GM04503 (cell line): Measurements from ENCODE around the gene SOX12.
A peak's percentile ranks its signal among the peaks of the same experiment; 100 is the strongest.

Source experiments
- DNase-seq: peaks from one replicate; pipeline ENCODE4 v3.0.0-alpha.2; 2012; ENCODE audit warnings: low read depth

Gene SOX12

DNA sequence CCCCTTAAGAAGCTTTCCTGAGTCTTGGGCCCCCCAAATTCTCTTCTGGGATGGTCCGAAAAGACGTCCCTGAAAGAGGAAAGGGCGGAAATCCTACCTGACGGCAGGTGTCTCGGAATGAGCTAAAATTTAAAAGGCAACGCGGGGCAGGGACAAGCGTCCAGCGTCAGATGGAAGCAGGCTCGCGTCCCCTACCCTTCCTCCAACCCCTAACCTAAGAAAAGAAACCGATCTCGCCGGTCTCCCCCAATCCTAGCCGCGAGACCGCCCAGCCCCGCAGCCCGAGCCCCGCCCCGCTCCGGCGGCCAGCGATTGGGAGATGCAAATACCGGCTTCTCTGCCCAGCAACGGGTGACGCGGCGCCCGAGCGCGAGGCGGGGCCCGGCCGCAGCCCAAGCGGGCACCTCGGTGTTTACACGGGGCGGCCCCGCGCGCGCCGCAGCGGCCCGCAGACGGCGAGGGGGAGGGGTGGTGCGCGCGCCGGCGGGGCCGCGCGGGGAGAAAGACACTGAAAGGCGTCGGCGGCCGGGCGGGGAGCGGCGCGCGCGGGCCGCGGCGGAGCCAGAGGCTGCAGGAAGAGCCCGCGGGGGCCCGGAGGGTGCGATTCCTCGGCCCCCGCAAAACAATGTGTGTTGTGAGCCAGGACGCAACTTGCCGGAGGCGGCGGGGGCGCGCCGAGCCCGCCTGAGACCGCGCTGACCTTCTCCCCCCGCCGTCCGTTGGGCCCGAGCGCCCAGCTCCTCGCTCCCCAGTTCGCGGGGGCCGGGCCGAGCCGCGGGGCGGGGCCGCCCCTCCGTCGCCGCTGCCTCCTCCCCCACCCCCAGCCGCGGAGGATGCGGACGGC, at the start of gene SOX12:
Gene SOX12 (plus strand): TSS at position 508 of the 844 bp plus-strand sequence. CDS start 373 bp downstream, outside the sequence.
- DNase-seq = no peak

DNA sequence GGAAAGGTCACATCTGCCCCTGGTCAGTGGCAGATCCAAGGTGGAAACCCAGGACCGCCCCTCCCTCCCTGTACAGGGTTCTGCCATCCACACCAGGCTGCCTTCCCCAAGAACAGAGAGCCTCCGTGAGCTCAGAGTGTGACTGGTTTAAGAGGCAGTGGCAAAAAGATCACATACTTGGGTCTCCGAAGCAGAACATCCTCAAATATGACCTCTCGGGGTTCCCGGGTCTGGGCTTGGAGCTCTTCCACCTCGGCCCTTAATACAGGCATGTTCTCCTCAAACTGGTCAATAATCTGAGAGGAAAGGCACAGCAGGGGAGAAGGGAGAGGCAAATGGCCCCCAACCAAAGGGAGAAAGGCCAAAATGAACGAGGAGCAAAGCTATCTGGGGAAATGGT, 49.6 kb upstream of the SOX12 start:
- DNase-seq = no peak

DNA sequence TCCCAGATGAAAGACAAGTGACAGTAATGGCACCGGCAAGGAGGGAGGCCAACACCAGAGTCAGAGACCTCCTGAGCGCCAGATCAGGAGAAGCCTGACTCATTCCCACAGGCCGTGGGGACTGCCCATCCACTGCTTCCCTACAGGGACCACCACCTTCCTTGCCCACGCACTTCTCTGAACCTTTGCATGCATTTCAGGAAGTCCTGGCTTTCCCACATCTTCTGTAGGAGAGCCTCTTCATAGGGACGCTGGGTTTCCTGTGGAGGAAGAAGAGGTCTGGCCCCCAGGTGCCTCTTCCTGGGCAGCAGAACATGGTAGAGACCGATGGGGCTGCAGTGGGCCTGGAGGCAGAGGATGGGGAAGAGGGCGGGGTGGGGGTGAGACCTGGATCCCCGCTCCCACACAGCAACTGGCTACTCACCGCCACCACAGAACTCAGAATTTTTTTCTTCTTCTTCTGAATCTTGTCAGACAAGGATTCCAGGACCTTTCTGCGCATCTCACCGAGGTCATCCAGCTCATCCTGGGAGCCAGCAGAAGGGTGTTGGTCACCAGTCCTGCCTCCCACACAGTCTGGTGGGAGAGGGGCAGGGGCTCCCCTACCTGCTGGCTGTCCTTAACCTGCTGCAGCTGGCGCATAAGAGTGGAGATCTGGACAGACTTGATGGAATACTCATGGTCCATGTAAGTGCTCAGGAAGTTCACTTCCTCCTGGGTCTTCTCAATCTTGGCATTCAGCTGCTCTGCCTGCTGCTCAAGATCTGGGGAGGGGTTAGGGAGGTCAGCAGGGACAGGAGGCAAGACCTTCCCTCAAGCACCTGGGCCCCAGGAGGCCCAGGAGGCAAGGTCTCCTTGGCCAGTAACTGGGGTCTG, 48.5 kb upstream of the SOX12 start:
- no peak for DNase-seq

DNA sequence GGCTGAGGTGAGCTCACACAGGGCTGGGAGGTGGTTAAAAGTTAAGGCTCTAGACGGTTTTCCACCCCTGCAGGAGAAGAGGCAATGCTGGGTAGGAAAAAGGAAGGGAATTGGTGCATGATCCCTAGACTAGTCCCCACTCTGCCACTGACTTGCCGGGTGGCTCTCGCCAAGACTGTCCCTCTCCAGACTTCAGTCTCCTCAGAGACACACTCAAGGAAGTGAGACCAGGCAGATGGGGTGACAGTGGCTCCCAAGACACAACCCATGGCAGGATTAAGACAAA, 47.9 kb upstream of the SOX12 start:
- no peak for DNase-seq

DNA sequence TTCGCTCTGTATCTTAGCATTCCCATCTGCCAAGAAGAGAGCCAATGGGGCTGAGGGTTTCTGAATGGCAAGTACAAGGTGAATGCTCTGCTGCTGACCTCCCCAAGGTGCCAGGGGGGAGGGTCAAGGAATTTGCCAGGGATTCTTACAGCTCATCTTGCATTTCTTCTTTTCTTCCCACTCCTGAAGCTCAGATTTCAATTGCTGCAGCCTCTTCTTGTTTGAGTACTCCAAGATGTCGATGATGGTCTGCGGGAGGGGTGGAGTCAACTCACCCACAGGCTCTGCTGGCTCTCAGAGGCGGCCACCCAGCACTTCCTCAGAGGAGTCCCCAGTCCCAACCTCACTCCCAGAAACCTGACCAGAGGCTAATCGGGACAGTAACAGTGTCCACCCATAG, 47.2 kb upstream of the SOX12 start:
- DNase-seq = no peak

DNA sequence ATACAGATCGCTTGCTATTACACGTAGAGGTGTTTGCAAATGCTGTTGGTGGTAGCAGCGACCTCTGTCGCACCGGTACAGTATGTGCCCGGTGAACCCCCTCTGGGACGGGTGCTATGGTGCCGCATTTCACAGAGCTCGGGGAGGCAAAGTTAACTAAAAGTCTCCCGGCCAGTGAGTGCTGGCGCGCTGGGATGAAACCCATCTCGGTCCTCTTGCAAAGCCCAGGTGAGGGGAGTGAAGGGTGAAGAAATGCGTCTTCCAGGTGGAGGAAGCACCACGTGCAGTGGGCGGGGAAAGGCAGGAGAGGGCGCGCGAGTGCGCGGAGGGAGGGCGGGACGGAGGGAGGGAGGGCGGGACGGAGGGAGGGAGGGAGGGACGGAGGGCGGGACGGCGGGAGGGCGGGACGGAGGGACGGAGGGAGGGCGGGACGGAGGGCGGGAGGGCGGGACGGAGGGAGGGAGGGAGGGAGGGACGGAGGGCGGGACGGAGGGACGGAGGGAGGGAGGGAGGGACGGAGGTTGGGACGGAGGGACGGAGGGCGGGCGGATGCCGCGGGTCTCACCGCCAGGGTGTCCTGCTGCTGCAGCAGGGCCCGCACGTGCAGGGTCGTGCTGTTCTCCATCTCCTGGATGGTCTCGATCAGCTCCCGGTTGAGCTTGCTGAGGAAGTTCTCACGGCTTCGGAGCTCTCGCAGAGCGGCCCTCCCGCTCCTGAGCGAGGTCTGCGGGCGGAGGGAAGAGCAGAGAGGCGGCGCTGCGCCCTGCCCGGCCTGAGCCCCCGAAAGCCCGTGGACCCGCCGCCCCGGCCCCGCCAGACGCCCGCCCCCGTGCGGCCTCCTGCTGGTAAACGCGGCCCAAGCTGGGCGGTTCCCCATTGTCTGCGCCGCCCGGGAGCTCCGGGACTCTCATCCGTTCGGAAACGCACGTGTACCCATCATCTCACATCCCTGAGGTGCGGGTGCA, 46.5 kb upstream of the SOX12 start:
- no peak for DNase-seq

DNA sequence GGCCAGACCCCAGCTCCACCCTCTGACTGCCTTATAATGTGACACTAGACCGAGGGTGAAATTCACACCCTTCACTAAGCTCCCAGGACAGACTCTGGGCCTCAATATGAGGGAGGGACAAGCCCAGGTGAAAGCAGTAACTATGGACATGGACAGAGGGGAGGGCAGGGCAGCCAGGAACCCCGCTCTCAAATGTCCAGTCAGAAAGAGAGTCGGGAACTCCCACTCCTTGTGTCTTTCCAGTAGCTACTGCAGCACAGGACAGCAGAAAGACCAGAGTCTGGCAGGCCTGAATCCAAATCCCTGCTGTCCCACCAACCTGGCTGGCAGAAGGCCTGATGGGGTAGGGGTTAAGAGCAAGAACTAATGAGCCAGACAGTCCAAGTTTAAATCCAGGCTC, 41.2 kb upstream of the SOX12 start:
- no peak for DNase-seq

DNA sequence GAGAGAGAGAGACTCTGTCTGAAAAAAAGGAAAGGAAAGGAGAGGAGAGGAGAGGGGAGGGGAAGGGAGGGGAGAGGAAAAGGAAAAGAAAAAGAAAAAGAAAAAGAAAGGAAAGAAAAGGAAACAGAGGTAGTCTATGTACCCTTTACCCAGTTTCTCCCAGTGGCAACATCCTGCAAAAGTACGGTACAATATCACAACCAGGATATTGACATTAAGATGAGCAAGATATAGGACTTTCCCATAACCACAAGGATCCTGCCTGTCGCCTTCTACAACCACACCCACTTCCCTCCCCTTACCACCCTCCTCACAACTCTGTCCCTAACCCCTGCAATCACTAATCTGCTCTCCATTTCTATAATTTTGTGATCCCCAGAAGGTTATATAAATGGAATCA, 38.8 kb upstream of the SOX12 start:
- DNase-seq = no peak

DNA sequence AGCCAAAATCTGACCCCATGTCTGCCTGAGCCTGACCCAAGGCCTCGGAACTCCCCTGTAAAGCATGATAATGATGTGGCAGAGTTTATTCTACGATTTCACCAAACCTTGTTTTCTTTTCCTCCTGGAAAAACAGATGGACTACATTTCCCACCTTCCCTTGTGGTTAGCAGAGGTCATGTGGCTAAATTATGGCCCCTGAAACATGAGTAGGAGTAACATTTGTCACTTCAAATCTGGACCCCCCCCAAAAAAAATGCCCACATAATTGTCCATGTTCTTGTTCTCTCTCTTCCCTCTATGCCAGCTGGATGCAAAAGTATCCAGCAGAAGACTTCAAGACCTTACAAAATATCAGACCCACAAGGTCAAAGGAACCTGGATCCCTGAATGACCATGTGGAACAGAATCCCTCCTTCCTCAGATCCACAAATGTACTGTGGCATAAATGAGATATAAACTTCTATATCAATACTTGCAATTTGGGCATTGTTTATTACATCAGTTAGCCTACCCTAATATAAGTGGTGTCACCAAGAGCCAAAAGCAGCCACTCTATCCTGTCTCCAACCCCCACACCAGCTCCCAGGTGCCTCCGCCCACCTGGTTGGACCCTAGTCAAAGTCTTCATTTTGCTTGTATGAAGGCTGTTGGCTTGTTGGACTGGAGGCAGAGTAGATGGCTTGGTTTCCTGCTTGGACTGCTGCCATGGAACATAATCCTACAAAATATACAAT, 36.2 kb upstream of the SOX12 start:
- DNase-seq = no peak

DNA sequence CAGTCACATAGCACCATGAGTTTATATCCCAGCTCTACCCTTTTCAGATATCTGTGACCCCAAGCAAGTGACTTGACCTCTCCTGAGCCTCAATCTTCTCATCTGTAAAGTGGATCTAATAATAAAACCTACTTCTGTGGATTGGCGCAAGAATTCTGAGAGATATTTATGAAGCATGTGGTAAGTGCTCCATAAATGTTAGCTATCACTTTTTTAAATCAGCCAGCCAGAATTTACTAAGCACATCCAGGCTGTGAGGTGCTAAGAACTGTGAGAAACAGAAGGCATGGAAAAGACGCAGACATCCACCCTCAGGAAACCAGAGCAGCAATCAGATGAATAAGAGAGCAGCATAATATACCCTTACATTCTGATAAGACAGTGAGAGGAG, 35.7 kb upstream of the SOX12 start:
- no peak for DNase-seq

DNA sequence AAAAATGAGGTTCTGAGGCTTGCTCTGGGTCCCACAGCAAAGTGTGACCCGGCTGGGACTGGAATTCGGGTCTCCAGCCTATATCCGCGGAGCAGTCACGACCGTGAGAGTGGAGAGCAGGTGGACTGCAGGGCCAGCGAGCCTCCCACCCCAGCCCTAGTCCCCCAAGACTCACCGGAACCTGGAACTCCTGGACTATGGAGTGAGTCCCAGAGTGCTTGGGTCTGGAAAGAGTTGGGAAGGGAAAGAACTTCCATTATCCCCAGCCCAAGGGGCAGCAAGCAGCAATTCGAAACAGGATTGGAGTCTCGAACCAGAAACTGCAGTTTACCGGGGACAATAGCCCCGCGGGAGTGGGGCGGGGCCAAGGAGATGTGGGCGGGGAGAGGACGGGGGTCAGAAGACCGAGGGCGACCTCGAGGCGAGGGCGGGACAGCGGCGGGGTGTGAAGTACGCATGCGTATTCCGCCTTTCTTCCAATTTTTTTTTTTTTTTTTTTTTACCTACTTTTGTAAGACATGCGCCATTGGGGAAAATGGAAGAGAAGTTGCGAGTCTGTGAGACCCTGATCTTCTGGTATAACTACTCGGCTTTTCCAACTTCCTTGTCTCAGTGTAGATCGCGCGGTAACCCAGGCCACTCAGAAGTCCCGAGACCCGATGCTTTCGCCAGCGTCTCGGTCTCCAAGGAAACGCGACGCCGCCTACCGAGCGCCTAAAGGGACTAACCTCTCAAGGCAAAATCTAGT, 35.1 kb upstream of the SOX12 start, which contains the start of gene C20orf96:
Gene C20orf96 (minus strand): TSS at position 667 of the 748 bp plus-strand sequence. CDS start 140 bp downstream, at position 527.
- DNase-seq = peak; percentile 66

DNA sequence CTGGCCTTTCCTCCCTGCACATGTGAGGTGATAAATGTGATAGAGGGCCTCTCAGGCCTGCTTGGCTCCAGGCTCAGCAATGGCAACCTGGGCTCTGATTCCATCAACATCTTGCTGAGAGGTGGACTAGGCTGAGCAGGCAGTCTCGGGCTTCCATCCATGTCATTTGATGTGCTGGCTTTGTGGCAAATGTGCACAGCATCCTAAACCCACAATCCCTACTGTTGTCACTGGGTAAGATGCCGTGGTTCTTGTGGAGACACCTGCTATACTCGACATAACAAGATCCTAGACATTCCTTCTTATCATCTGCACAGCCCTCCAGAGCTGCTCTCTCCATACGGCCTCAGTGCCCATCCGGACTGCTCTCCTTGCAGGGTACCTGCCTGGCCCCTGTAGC, 30.8 kb upstream of the SOX12 start:
- DNase-seq = no peak

DNA sequence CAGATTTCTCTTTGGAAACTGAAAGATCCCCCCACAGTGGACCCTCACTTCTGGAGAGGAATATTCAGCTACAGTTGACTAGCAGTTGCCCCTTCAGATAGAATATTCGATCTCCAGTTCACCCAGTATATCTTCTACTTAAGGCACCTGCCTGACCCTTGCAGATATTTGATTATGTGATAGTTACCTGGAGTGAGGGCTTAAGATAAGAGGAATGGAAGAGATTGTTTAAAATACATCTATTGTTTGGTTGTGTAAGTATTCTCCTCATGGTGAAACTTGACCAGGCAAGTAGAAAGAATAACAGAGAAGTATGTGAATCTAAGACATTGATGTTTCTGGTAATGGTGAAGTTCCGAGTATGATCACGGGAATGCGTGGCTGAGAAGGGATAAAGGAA, 29.5 kb upstream of the SOX12 start:
- DNase-seq = no peak

DNA sequence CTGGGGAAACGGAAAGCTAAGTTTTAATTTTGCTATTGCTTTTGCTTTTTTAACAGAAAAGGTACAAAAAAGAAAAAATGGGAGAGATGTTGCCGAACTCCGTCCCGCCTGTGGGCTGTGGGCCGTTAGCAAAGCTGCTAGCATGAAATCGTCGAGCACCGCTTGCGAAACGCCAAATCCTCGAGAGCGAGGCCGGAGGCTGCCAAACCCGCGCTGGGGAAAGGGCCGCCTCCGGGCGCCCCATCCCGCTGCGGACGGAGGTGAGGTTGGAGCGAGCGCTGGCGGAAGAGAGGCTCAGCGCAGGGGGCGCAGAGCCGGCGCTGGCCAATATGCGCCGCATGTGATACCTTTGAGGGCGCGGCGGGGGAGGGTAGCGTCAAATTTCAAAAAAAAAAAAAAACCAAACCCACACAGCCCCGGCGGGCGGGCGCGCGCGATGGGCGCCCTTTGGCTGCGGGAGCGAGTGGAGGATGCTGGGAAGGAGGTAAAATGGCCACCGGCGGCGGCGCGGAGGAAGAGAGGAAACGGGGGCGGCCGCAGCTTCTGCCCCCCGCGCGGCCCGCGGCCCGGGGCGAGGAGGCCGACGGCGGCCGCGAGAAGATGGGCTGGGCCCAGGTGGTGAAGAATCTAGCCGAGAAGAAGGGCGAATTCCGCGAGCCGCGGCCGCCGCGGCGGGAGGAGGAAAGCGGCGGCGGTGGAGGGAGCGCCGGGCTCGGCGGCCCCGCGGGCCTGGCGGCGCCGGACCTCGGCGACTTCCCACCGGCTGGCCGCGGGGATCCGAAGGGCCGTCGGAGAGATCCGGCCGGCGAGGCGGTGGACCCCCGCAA, 28.0 kb upstream of the SOX12 start, which contains the start of gene ZCCHC3:
Gene ZCCHC3 (plus strand): TSS at position 473 of the 827 bp plus-strand sequence. CDS start 17 bp downstream, at position 490.
- DNase-seq = peak; percentile 69

DNA sequence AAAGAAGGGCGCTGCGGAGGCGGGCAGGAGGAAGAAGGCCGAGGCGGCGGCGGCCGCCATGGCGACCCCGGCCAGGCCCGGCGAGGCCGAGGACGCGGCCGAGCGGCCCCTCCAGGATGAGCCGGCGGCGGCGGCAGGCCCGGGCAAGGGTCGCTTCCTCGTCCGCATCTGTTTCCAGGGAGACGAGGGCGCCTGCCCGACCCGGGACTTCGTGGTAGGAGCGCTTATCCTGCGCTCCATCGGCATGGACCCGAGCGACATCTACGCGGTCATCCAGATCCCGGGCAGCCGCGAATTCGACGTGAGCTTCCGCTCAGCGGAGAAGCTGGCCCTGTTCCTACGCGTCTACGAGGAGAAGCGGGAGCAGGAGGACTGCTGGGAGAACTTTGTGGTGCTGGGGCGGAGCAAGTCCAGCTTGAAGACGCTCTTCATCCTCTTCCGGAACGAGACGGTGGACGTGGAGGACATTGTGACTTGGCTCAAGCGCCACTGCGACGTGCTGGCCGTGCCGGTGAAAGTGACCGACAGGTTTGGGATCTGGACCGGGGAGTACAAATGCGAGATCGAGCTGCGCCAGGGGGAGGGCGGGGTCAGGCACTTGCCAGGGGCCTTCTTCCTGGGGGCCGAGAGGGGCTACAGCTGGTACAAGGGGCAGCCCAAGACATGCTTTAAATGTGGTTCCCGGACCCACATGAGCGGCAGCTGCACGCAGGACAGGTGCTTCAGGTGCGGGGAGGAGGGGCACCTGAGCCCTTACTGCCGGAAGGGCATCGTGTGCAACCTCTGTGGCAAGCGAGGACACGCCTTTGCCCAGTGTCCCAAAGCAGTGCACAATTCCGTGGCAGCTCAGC, 27.2 kb upstream of the SOX12 start:
- DNase-seq = peak; percentile 38

DNA sequence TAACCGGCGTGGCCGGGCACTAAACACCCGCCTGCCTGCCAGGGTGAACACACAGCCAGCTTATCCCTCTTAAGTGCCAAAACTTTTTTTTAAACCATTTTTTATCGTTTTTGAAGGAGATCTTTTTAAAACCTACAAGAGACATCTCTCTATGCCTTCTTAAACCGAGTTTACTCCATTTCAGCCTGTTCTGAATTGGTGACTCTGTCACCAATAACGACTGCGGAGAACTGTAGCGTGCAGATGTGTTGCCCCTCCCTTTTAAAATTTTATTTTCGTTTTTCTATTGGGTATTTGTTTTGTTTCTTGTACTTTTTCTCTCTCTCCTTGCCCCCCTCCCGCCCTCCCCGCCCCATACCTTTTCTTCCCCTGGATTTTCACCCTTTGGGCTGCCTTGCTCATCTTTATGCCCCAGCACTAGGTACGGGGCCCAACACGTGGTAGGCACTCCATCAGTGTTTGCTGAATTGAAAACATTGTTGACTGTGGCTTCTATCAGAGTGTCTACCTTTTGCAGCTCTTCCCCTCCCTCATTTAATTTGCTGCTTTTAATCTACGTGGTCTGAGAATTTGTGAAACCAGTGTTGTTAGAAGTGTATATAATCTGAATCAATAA, 26.5 kb upstream of the SOX12 start:
- DNase-seq = no peak

DNA sequence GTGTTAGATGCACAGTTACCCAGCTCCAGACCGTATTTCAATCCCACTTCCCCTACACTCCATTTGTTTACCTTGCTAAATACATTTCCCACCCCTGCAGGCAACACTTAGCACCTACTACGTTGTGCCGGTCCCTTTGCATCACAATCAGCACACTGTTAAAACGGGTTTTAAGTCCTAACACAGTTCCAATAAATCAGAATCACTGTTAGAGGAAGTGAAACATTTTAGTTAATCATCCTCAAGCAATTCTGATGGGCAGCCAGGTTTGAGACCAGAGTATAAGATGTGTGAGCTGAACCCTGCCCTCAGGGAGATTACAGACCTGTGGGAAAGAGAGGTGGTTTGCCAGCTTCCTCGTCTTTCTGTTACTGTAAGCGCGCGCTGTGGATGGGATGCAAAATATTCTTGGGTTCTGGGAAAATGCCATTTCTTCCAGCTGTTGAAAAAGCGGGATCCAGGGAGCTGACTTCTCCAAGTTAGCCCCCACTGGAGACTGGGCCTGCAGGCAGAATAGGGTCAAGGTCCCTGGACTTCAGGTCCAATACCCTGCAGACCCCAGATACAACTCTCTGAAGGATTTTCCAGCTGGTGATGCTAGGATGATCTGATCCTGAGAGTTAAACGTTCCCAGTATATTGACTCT, 24.9 kb upstream of the SOX12 start:
- DNase-seq = no peak
